ENCODE results near the gene TNS1.
"Not testable (repeated sequence)": the region's sequence is repeated elsewhere in the genome, so short reads cannot be mapped to it uniquely, and the experiment has no call there.

The TNS1 gene

DNA sequence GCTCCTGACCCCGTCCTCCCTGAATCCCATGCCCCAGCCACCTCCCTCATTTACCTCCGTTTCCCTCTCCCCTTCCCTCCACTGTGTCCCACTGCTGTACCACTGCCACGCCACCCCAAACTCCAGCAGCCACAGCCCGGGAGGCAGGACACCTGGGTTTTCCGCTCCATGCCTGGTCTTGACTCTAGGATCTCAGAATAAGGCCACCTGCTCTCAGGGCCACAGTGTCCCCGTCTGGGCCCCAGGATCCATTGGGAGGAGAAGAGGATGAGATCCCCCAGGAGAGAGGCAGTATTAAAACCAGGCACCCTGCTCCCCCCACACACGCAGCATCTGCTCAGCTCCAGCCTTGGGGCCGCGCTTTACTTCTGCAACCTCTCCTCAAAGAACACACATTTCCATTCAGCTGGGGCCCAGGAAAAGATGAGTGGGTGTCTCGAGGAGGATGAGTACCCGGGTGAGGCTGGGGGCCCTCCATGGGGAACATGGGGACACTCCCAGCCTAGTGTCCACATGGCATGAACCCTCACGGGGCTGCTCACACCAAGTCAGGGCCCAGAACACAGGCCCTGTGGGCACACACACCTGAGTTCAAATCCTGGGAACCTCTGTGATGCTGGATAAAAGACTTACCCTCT lies 32.8 kb upstream of the TNS1 start:
- Histone ChIP-seq H3K27me3 (ENCODE audit: control insufficient read depth in 1 of 2, insufficient read depth in 2 of 2, low read length in 2 of 2) (peaks cover 0 to 8% of the 10 kb centered on the region in 2 donors), H3K9ac (ENCODE audit: low read length) (no peak overlapping the region), H3K9me3 (ENCODE audit: low read length) (no peaks in the 10 kb centered on the region), H3K36me3 (ENCODE audit: insufficient read depth, low read length) (no peaks in the 10 kb centered on the region), H3K27ac (ENCODE audit: low read depth, low read length) (no peak overlapping the region), H3K4me1 (ENCODE audit: insufficient read depth, low read length) (peaks cover 7% of the 10 kb centered on the region), H3K4me3 (ENCODE audit: low read depth in 1 of 2, low read length in 2 of 2) (no peak overlapping the region)

DNA sequence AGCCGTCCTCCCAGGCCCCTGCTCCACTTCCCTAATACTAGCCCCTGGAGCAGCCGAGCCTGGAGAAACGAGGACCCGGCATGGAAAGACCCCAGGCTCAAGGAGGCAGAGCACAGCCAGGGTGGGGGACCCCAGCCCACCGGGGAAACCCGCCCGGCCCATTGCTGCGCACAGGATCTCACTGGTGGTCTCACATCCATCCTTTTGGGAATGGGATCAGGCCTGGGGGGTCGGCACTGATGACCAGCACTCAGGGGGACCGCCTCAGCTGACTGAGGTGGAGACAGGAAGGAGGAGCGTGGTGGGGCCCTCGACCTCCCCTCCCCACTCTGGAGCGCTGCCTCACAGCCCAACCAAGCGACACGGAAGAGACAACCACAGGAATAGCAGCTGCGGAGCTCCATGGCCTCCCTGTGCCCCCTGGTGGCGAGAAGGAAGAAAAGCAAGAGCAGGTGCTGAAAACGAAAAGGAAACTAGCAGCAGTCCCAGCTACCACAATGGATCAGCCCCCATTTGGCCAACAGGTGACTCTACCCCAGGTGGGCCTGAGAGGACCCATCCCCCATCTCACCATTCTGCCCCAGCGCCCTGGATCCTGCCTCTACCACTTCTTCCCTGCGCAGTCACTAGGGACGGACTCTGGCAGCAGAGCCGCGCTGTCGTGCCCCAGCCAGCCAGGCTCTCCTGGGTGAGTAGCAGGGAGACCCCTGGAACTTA lies 31.9 kb upstream of the TNS1 start:
- not testable (repeated sequence) for H3K4me1 ChIP-seq (ENCODE audit: insufficient read depth, low read length); H3K9ac ChIP-seq (ENCODE audit: low read length); H3K9me3 ChIP-seq (ENCODE audit: low read length); H3K27ac ChIP-seq (ENCODE audit: low read depth, low read length); H3K36me3 ChIP-seq (ENCODE audit: insufficient read depth, low read length); H3K27me3 ChIP-seq (ENCODE audit: control insufficient read depth in 1 of 2, insufficient read depth in 2 of 2, low read length in 2 of 2)
- peak overlapping the region in 1 of 2 donors; percentile 25 for H3K4me3 ChIP-seq (ENCODE audit: low read depth in 1 of 2, low read length in 2 of 2)

- H3K27ac ChIP-seq (ENCODE audit: low read depth, low read length), result no peak overlapping the region
- peaks cover 7% of the 10 kb centered on the region for H3K4me1 ChIP-seq (ENCODE audit: insufficient read depth, low read length)
- H3K9ac ChIP-seq (ENCODE audit: low read length), result no peak overlapping the region
- H3K27me3 ChIP-seq (ENCODE audit: control insufficient read depth in 1 of 2, insufficient read depth in 2 of 2, low read length in 2 of 2), result peaks cover 0 to 8% of the 10 kb centered on the region in 2 donors
- H3K4me3 ChIP-seq (ENCODE audit: low read depth in 1 of 2, low read length in 2 of 2), result no peak overlapping the region
- H3K9me3 ChIP-seq (ENCODE audit: low read length), result no peaks in the 10 kb centered on the region
- H3K36me3 ChIP-seq (ENCODE audit: insufficient read depth, low read length), result no peaks in the 10 kb centered on the region
These were observed 31.0 kb upstream of the TNS1 start for GRCh38 chr2:218033590-218034496.

DNA sequence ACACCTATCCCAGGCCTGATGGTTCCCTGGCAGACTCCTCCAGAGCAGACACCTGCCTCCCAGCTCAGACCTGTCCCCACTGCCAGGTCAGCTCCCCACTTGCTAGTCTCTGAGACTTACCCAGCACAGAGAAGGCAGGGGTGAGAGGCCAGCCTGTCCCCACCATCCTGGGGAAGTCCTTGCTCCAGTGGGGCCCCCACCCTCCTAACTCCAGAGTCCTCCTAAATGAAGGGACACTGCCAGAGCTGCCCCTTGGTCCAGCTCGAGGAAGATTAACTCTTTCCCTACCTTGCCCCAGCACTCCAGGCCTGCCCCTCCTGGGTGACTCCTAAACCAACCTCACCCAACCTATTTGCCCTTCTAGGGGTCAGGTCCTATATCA lies 30.4 kb upstream of the TNS1 start:
- Histone ChIP-seq H3K9me3 (ENCODE audit: low read length) (no peaks in the 10 kb centered on the region), H3K27ac (ENCODE audit: low read depth, low read length) (no peak overlapping the region), H3K36me3 (ENCODE audit: insufficient read depth, low read length) (no peaks in the 10 kb centered on the region), H3K4me3 (ENCODE audit: low read depth in 1 of 2, low read length in 2 of 2) (no peak overlapping the region), H3K27me3 (ENCODE audit: control insufficient read depth in 1 of 2, insufficient read depth in 2 of 2, low read length in 2 of 2) (peaks cover 0 to 8% of the 10 kb centered on the region in 2 donors), H3K4me1 (ENCODE audit: insufficient read depth, low read length) (peaks cover 7% of the 10 kb centered on the region), H3K9ac (ENCODE audit: low read length) (no peak overlapping the region)

DNA sequence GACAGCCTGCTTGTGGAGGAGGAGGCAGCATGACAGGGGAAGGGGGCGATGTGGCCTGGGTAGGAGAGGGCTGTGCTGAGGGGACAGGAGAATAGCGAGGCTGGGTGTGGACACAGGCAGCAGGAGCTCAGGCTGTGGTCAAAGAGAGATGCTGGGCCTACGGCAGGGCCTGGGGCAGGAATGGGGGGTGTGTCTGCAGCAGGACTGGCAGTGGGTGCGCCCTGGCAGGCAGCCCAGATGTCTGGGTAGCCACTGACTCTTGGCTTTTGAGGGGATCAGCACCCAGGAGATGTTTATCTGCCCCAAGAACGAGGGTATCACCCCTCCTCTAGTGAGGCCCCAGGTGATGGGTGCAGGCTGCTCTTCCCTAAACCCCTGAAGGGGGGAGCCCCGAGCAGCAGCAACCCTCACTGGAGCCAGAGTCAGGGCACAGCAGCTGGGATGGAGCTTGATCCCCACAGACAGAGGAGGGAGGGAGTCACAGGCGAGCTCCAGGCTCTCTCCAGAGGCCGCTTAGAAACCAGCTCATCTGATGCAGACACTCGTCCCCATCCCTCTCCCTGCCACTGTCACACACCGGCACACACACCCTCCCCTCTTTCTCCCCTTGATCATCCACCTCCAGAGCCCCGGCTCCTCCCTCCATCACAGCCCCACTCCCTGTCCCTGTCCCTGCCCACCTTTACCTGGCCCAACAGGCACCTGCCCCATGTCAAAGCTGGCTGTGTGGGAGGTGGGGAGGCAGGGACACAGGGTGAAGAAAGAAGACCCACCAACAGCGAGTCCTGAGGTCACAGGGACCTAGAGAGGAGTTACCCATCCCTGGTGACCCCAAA lies 29.8 kb upstream of the TNS1 start:
- no peaks in the 10 kb centered on the region for H3K36me3 ChIP-seq (ENCODE audit: insufficient read depth, low read length)
- no peaks in the 10 kb centered on the region for H3K9me3 ChIP-seq (ENCODE audit: low read length)
- peaks cover 0 to 8% of the 10 kb centered on the region in 2 donors for H3K27me3 ChIP-seq (ENCODE audit: control insufficient read depth in 1 of 2, insufficient read depth in 2 of 2, low read length in 2 of 2)
- H3K27ac ChIP-seq (ENCODE audit: low read depth, low read length), result no peak overlapping the region
- H3K4me1 ChIP-seq (ENCODE audit: insufficient read depth, low read length), result peaks cover 7% of the 10 kb centered on the region
- no peak overlapping the region for H3K4me3 ChIP-seq (ENCODE audit: low read depth in 1 of 2, low read length in 2 of 2)
- H3K9ac ChIP-seq (ENCODE audit: low read length), result no peak overlapping the region

- no peak overlapping the region for H3K4me3 ChIP-seq (ENCODE audit: low read depth in 1 of 2, low read length in 2 of 2)
- no peaks in the 10 kb centered on the region for H3K36me3 ChIP-seq (ENCODE audit: insufficient read depth, low read length)
- peaks cover 7% of the 10 kb centered on the region for H3K4me1 ChIP-seq (ENCODE audit: insufficient read depth, low read length)
- H3K27ac ChIP-seq (ENCODE audit: low read depth, low read length), result no peak overlapping the region
- H3K27me3 ChIP-seq (ENCODE audit: control insufficient read depth in 1 of 2, insufficient read depth in 2 of 2, low read length in 2 of 2), result peaks cover 0 to 8% of the 10 kb centered on the region in 2 donors
- H3K9ac ChIP-seq (ENCODE audit: low read length), result no peak overlapping the region
- H3K9me3 ChIP-seq (ENCODE audit: low read length), result no peaks in the 10 kb centered on the region
These were observed 29.0 kb upstream of the TNS1 start for GRCh38 chr2:218031771-218032257.

GRCh38 chr2:218031261-218031660 lies 28.5 kb upstream of the TNS1 start:
- no peak overlapping the region for H3K9ac ChIP-seq (ENCODE audit: low read length)
- no peaks in the 10 kb centered on the region for H3K36me3 ChIP-seq (ENCODE audit: insufficient read depth, low read length)
- H3K4me1 ChIP-seq (ENCODE audit: insufficient read depth, low read length), result peaks cover 7% of the 10 kb centered on the region
- no peak overlapping the region for H3K4me3 ChIP-seq (ENCODE audit: low read depth in 1 of 2, low read length in 2 of 2)
- peaks cover 0 to 8% of the 10 kb centered on the region in 2 donors for H3K27me3 ChIP-seq (ENCODE audit: control insufficient read depth in 1 of 2, insufficient read depth in 2 of 2, low read length in 2 of 2)
- H3K27ac ChIP-seq (ENCODE audit: low read depth, low read length), result no peak overlapping the region
- H3K9me3 ChIP-seq (ENCODE audit: low read length), result no peaks in the 10 kb centered on the region

DNA sequence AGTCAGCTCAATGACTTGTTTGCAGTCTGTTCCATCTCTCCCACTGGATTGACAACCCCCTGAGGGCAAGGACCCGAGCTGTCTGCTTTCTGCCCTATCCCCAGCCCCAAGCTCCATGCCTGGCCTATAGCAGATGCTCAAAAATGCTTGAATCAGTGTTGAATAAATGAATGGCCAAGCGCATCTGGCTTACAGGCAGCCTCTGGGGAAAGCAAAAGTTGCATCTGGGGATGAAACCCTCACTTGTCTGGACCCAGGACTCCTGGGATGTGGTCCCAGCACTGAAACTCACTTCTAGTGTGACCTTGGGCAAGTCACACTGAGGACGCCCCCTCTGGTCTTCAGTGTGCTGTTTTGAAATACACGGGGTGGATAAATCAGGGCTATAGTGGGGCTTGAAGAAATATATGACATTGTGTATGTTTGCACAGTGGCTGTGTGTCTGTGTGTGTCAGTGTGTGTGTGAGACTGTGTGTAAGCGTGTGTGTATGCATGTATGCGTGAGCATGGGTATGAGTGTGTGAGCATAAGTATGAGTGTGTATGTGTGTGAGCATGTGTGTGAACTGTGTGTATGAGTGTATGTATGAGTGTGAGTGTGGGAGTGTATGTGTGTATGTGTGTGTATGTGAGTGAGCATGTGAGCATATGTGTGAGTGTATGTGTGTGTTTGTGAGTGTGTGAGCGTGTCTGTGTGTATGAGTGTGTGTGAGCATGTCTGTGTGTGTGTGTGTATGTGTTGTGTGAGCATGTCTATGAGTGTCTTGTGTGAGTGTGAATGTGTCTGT lies 27.8 kb upstream of the TNS1 start:
- Histone ChIP-seq H3K4me1 (ENCODE audit: insufficient read depth, low read length) (peaks cover 7% of the 10 kb centered on the region), H3K27ac (ENCODE audit: low read depth, low read length) (no peak overlapping the region)

DNA sequence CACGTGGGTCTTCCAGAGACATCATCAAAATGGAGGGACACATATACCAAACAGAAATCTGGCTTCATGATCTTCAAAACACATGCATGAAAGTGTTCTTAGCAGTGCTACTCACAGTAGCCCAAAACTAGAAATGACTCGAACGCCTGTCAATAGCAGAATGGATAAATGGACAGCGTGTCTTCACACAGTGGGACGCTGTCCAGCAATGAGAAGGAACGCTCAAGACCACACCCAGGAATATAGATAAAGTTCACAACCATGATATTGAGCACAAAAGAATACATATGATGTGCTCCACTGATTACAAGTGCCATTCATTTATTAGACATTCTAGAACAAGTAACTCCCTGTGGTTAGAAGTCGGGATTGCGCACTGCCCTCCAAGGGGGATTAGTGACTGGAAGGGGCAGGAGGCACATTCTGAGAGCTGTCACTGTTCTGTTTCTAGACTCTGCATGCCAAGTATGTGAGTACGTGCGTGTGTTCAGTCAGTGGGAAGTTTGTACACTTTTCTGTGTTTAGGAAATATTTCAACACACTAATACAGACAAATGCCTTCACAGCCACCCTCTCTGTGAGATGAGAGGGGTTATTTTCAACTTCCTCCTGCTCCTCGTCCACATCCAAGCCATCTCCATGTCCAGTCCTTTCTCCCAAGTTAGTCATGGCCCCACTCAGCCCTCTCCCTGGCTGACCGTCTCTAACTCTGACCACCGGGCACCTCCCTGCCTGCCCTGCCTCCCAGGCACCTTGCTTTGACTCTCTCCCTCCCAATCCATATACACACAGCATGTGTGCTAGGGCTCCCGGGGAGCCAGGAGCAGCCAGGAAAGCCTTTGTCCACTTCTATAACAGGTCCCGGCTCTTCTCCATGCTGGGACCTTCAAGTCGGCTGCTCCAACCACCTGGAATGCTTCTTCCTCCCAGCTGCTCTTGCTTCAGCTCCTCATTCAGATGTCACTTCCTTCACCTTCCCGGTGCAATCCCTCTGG lies 26.9 kb upstream of the TNS1 start:
- no peak overlapping the region for H3K27ac ChIP-seq (ENCODE audit: low read depth, low read length)
- no peak overlapping the region for H3K4me3 ChIP-seq (ENCODE audit: low read depth in 1 of 2, low read length in 2 of 2)
- H3K9ac ChIP-seq (ENCODE audit: low read length), result no peak overlapping the region
- no peaks in the 10 kb centered on the region for H3K9me3 ChIP-seq (ENCODE audit: low read length)
- H3K4me1 ChIP-seq (ENCODE audit: insufficient read depth, low read length), result peaks cover 7% of the 10 kb centered on the region
- peaks cover 0 to 8% of the 10 kb centered on the region in 2 donors for H3K27me3 ChIP-seq (ENCODE audit: control insufficient read depth in 1 of 2, insufficient read depth in 2 of 2, low read length in 2 of 2)
- H3K36me3 ChIP-seq (ENCODE audit: insufficient read depth, low read length), result no peaks in the 10 kb centered on the region

More for the DNA sequence above, 27.8 kb upstream of the TNS1 start:
- Histone ChIP-seq H3K27me3 (ENCODE audit: control insufficient read depth in 1 of 2, insufficient read depth in 2 of 2, low read length in 2 of 2) (peaks cover 0 to 8% of the 10 kb centered on the region in 2 donors), H3K4me3 (ENCODE audit: low read depth in 1 of 2, low read length in 2 of 2) (no peak overlapping the region), H3K9ac (ENCODE audit: low read length) (no peak overlapping the region), H3K36me3 (ENCODE audit: insufficient read depth, low read length) (no peaks in the 10 kb centered on the region), H3K9me3 (ENCODE audit: low read length) (no peaks in the 10 kb centered on the region)
